ENCODE measurements around the gene RNF220.
"Not testable (repeated sequence)": the region's sequence is repeated elsewhere in the genome, so short reads cannot be mapped to it uniquely, and the experiment has no call there.

Gene RNF220

GRCh38 chr1:44553771-44554170 is 148.7 kb downstream of the RNF220 start:
- peak; percentile 29 for DNase-seq

- no peak for DNase-seq
Observed at GRCh38 chr1:44554706-44555105, 149.7 kb downstream of the RNF220 start.

- peak; percentile 34 for DNase-seq
Observed at GRCh38 chr1:44557778-44558177, 152.7 kb downstream of the RNF220 start.

- DNase-seq: no peak
Observed at GRCh38 chr1:44558883-44559282, 153.8 kb downstream of the RNF220 start.

GRCh38 chr1:44559330-44559729 is 154.3 kb downstream of the RNF220 start:
- peak; percentile 33 for DNase-seq

GRCh38 chr1:44559913-44560312 is 154.9 kb downstream of the RNF220 start:
- DNase-seq: no peak

- DNase-seq: not testable (repeated sequence)
Observed at GRCh38 chr1:44560696-44561095, 155.6 kb downstream of the RNF220 start.

GRCh38 chr1:44565259-44565750 is 160.2 kb downstream of the RNF220 start:
- DNase-seq: no peak

- no peak for DNase-seq
Observed at GRCh38 chr1:44565833-44566232, 160.8 kb downstream of the RNF220 start.

GRCh38 chr1:44566281-44567046 is 161.4 kb downstream of the RNF220 start:
- DNase-seq: no peak

GRCh38 chr1:44568128-44568900 is 163.3 kb downstream of the RNF220 start:
- DNase-seq: no peak

- no peak for DNase-seq
Observed at GRCh38 chr1:44569491-44569890, 164.4 kb downstream of the RNF220 start.

GRCh38 chr1:44571712-44572571 is 166.9 kb downstream of the RNF220 start:
- DNase-seq: no peak

GRCh38 chr1:44572572-44572879 is 167.5 kb downstream of the RNF220 start:
- no peak for DNase-seq

- no peak for DNase-seq
Observed at GRCh38 chr1:44575396-44575795, 170.3 kb downstream of the RNF220 start.

GRCh38 chr1:44576456-44577150 is 171.5 kb downstream of the RNF220 start:
- no peak for DNase-seq

GRCh38 chr1:44581205-44581604 is 176.2 kb downstream of the RNF220 start:
- no peak for DNase-seq

- DNase-seq: no peak
Observed at GRCh38 chr1:44584167-44584566, 179.1 kb downstream of the RNF220 start.

- no peak for DNase-seq
Observed at GRCh38 chr1:44585315-44585920, 180.4 kb downstream of the RNF220 start.

GRCh38 chr1:44587796-44588460 is 182.9 kb downstream of the RNF220 start:
- no peak for DNase-seq

GRCh38 chr1:44588551-44589210 is 183.6 kb downstream of the RNF220 start:
- DNase-seq: no peak
